SK-N-SH (cell line): Measurements from ENCODE around the gene MGAT4B. TPM values are rescaled to one million over a fixed set of nuclear protein-coding genes. Genes with fewer than 3 reads are reported as not detected.
A peak's percentile ranks its signal among the peaks of the same experiment; 100 is the strongest.
"Not testable (repeated sequence)": the region's sequence is repeated elsewhere in the genome, so short reads cannot be mapped to it uniquely, and the experiment has no call there.

Experiments
- CTCF ChIA-PET: fragments of 300-600, 350-600 bp; formaldehyde crosslinking; extraction: SDS; loops from one replicate; lab custom pipeline; 2021; lab: Yijun Ruan, JAX
- POLR2A ChIA-PET: fragments of 350-600 bp; sonication (Branson Sonifier 250); formaldehyde crosslinking; extraction: SDS; loops from one replicate; lab custom pipeline; 2020; ENCODE audit warnings: antibody characterized with exemption, inconsistent platforms; lab: Yijun Ruan, JAX
- DNase-seq: peaks from one replicate; pipeline ENCODE4 v3.0.0; 2012
- H2AFZ ChIP-seq: fragments of 200-600 bp; sonication (generic); 2 replicates; pipeline ENCODE4 v1.8.1; 2016; ENCODE audit warnings: antibody characterized with exemption, mild to moderate bottlenecking, low read depth
- H3F3A ChIP-seq: fragments of 200-600 bp; sonication (generic); replicated peaks from 2 replicates; pipeline ENCODE3; 2016; ENCODE audit warnings: antibody characterized with exemption, mild to moderate bottlenecking; ENCODE audit not compliant: insufficient read depth
- H3K27ac ChIP-seq, 2 experiments: fragments of 200-500 bp in 1 of 2; fragments of 200-600 bp in 1 of 2; sonication (Bioruptor generic) in 1 of 2; sonication (generic), shearing (Covaris generic) in 1 of 2; 2 replicates each; pipeline versions ENCODE4 v1.5.1 to v1.6.1; 2014 to 2016; ENCODE audit warnings: low read depth in 2 of 2, inconsistent platforms in 1 of 2, low read length in 1 of 2, mild to moderate bottlenecking in 1 of 2, mixed read lengths in 1 of 2
- H3K27me3 ChIP-seq: fragments of 200-600 bp; sonication (generic), shearing (Covaris generic); 2 replicates; pipeline ENCODE4 v1.6.1; 2016; ENCODE audit warnings: mixed run types; ENCODE audit not compliant: insufficient read depth
- H3K36me3 ChIP-seq, 2 experiments: fragments of 200-500 bp in 1 of 2; fragments of 200-600 bp in 1 of 2; sonication (Bioruptor generic) in 1 of 2; sonication (generic) in 1 of 2; replicated peaks in 1 of 2; 2 replicates each; pipeline versions ENCODE3 to v1.5.1; 2014 to 2016; ENCODE audit warnings: low read length in 1 of 2, mild to moderate bottlenecking in 1 of 2; ENCODE audit not compliant: insufficient read depth in 2 of 2, control insufficient read depth in 1 of 2
- H3K4me1 ChIP-seq, 2 experiments: fragments of 200-500 bp in 1 of 2; fragments of 200-600 bp in 1 of 2; sonication (Bioruptor generic) in 1 of 2; sonication (generic), shearing (Covaris generic) in 1 of 2; 2 replicates each; pipeline versions ENCODE4 v1.5.1 to v1.6.1; 2014 to 2016; ENCODE audit warnings: low read depth in 1 of 2, low read length in 1 of 2, mixed run types in 1 of 2; ENCODE audit not compliant: insufficient read depth in 2 of 2, control insufficient read depth in 1 of 2
- H3K4me2 ChIP-seq: fragments of 200-600 bp; sonication (generic), shearing (Covaris generic); 2 replicates; pipeline ENCODE4 v1.6.1; 2017; ENCODE audit warnings: mixed run types
- H3K4me3 ChIP-seq, 2 experiments: fragments of 200-500 bp in 1 of 2; fragments of 200-600 bp in 1 of 2; sonication (Bioruptor generic) in 1 of 2; sonication (generic), shearing (Covaris generic) in 1 of 2; 2 replicates each; pipeline versions ENCODE4 v1.5.1 to v1.8.1; 2014 to 2016; ENCODE audit warnings: low read depth in 2 of 2, inconsistent platforms in 1 of 2, low read length in 1 of 2, mild to moderate bottlenecking in 1 of 2, mixed read lengths in 1 of 2, moderate library complexity in 1 of 2
- H3K79me2 ChIP-seq: fragments of 200-600 bp; sonication (generic); 2 replicates; pipeline ENCODE4 v1.8.1; 2017; ENCODE audit warnings: mild to moderate bottlenecking; ENCODE audit not compliant: insufficient read depth
- H3K9ac ChIP-seq: fragments of 200-600 bp; sonication (generic); 2 replicates; pipeline ENCODE4 v1.6.1; 2017; ENCODE audit warnings: mixed run types
- H3K9me2 ChIP-seq: fragments of 200-600 bp; sonication (generic); 2 replicates; pipeline ENCODE4 v1.6.1; 2017; ENCODE audit warnings: mixed run types
- H3K9me3 ChIP-seq: fragments of 200-600 bp; sonication (generic); 2 replicates; pipeline ENCODE4 v1.6.1; 2017; ENCODE audit warnings: mixed run types, mild to moderate bottlenecking, moderate library complexity
- H4K20me1 ChIP-seq: fragments of 200-600 bp; sonication (generic); 2 replicates; pipeline ENCODE4 v1.6.1; 2017; ENCODE audit warnings: mild to moderate bottlenecking, mixed run types; ENCODE audit not compliant: insufficient read depth
- CHD2 ChIP-seq: fragments of 150-350 bp; IDR thresholded peaks from 2 replicates; pipeline ENCODE4 v1.6.1; 2018; ENCODE audit warnings: low read length; ENCODE audit not compliant: partially characterized antibody
- POLR2AphosphoS5 ChIP-seq: IDR thresholded peaks from 2 replicates; pipeline ENCODE4 v1.6.1; 2012; ENCODE audit warnings: low read depth, low read length
- RAD21 ChIP-seq: IDR thresholded peaks from 2 replicates; pipeline ENCODE4 v1.6.1; 2012; ENCODE audit warnings: mild to moderate bottlenecking, low read length
- RXRA ChIP-seq: IDR thresholded peaks from 2 replicates; pipeline ENCODE4 v1.4.0; 2012; ENCODE audit warnings: low read depth, mild to moderate bottlenecking, borderline replicate concordance
- SIN3A ChIP-seq: IDR thresholded peaks from 2 replicates; pipeline ENCODE4 v1.6.1; 2012; ENCODE audit warnings: low read depth, mild to moderate bottlenecking, low read length, moderate library complexity, borderline replicate concordance
- SMC3 ChIP-seq: IDR thresholded peaks from 2 replicates; pipeline ENCODE4 v1.6.1; 2012; ENCODE audit warnings: low read depth, low read length, improper control_type of control experiment
- TAF1 ChIP-seq: IDR thresholded peaks from 2 replicates; pipeline ENCODE4 v1.6.1; 2012; ENCODE audit warnings: low read depth, mild to moderate bottlenecking, low read length, moderate library complexity, borderline replicate concordance
- TEAD4 ChIP-seq: IDR thresholded peaks from 2 replicates; pipeline ENCODE4 v1.4.0; 2012; ENCODE audit warnings: mild to moderate bottlenecking, borderline replicate concordance; ENCODE audit not compliant: insufficient read depth
- WGBS: methylation state at CpG from one replicate; pipeline ENCODE4 v1.1.6; 2017; ENCODE audit warnings: low lambda C conversion rate; 5-methylcytosine and 5-hydroxymethylcytosine counted together
- polyA plus RNA-seq, 3 experiments: library from polyadenylated mRNA; depleted of rRNA; stranded (reverse); fragments of >200 nt; gene quantifications; 2 replicates each; pipeline ENCODE4 v1.2.3, GENCODE V29; 2012
- TF ChIP-seq, protein P1 (sequence below): fragments of 200-600 bp; sonication (generic); IDR thresholded peaks from 2 replicates; pipeline ENCODE4 v1.6.1; 2017; ENCODE audit warnings: antibody characterized with exemption, mild to moderate bottlenecking, moderate library complexity
- TF ChIP-seq, protein P2 (sequence below): fragments of 150-350 bp; IDR thresholded peaks from 2 replicates; pipeline ENCODE4 v1.6.1; 2016; ENCODE audit warnings: mild to moderate bottlenecking, low read depth, low read length

Gene MGAT4B
- polyA plus RNA-seq, 1 of the 3 experiments (the other 2 are of a cell fraction), result 190 TPM

DNA sequence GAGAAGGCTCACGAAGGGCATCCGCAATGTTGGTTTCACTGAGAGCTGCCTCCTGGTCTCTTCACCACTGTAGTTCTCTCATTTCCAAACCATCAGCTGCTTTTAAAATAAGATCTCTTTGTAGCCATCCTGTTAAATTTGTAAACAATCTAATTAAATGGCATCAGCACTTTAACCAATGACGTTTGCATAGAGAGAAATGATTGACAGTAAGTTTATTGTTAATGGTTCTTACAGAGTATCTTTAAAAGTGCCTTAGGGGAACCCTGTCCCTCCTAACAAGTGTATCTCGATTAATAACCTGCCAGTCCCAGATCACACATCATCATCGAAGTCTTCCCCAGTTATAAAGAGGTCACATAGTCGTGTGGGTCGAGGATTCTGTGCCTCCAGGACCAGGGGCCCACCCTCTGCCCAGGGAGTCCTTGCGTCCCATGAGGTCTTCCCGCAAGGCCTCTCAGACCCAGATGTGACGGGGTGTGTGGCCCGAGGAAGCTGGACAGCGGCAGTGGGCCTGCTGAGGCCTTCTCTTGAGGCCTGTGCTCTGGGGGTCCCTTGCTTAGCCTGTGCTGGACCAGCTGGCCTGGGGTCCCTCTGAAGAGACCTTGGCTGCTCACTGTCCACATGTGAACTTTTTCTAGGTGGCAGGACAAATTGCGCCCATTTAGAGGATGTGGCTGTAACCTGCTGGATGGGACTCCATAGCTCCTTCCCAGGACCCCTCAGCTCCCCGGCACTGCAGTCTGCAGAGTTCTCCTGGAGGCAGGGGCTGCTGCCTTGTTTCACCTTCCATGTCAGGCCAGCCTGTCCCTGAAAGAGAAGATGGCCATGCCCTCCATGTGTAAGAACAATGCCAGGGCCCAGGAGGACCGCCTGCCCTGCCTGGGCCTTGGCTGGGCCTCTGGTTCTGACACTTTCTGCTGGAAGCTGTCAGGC is 30.7 kb upstream of the MGAT4B start (continued):
- TF ChIP-seq, protein P1, sequence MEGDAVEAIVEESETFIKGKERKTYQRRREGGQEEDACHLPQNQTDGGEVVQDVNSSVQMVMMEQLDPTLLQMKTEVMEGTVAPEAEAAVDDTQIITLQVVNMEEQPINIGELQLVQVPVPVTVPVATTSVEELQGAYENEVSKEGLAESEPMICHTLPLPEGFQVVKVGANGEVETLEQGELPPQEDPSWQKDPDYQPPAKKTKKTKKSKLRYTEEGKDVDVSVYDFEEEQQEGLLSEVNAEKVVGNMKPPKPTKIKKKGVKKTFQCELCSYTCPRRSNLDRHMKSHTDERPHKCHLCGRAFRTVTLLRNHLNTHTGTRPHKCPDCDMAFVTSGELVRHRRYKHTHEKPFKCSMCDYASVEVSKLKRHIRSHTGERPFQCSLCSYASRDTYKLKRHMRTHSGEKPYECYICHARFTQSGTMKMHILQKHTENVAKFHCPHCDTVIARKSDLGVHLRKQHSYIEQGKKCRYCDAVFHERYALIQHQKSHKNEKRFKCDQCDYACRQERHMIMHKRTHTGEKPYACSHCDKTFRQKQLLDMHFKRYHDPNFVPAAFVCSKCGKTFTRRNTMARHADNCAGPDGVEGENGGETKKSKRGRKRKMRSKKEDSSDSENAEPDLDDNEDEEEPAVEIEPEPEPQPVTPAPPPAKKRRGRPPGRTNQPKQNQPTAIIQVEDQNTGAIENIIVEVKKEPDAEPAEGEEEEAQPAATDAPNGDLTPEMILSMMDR, result no peak
- TF ChIP-seq, protein P2, sequence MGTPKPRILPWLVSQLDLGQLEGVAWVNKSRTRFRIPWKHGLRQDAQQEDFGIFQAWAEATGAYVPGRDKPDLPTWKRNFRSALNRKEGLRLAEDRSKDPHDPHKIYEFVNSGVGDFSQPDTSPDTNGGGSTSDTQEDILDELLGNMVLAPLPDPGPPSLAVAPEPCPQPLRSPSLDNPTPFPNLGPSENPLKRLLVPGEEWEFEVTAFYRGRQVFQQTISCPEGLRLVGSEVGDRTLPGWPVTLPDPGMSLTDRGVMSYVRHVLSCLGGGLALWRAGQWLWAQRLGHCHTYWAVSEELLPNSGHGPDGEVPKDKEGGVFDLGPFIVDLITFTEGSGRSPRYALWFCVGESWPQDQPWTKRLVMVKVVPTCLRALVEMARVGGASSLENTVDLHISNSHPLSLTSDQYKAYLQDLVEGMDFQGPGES, result no peak
- TF ChIP-seq RAD21 (no peak), TAF1 (no peak), SIN3A (no peak), RXRA (no peak), TEAD4 (no peak), CHD2 (no peak)

DNA sequence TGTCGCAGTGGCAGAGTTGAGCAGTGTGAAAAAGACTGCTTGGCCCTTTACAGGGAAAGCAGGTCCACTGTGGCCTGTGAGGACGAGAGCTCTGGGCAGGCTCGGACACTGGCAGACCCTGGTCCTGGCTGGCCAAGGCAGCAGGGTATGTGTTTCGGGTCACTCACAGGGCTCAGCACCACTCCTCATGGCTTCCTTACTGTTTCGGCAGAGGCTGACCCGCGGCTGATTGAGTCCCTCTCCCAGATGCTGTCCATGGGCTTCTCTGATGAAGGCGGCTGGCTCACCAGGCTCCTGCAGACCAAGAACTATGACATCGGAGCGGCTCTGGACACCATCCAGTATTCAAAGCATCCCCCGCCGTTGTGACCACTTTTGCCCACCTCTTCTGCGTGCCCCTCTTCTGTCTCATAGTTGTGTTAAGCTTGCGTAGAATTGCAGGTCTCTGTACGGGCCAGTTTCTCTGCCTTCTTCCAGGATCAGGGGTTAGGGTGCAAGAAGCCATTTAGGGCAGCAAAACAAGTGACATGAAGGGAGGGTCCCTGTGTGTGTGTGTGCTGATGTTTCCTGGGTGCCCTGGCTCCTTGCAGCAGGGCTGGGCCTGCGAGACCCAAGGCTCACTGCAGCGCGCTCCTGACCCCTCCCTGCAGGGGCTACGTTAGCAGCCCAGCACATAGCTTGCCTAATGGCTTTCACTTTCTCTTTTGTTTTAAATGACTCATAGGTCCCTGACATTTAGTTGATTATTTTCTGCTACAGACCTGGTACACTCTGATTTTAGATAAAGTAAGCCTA is 29.8 kb upstream of the MGAT4B start:
- CTCF ChIA-PET, result interaction anchor here (0.7 kb wide), 1 partner anchor 10 kb away, joined by 3 read pairs; no protein-coding TSS in a partner anchor

DNA sequence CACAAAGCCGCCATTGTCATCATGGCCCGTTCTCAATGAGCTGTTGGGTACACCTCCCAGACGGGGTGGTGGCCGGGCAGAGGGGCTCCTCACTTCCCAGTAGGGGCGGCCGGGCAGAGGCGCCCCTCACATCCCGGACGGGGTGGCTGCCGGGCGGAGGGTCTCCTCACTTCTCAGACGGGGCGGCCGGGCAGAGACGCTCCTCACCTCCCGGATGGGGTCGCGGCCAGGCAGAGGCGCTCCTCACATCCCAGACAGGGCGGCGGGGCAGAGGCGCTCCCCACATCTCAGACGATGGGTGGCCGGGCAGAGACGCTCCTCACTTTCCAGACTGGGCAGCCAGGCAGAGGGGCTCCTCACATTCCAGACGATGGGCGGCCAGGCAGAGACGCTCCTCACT is 28.2 kb upstream of the MGAT4B start:
- H4K20me1 ChIP-seq, result peaks cover 43% of the 10 kb centered on the region
- CTCF ChIA-PET, result not testable (repeated sequence)

More for the DNA sequence above, 29.8 kb upstream of the MGAT4B start:
- TF ChIP-seq SMC3 (no peak), POLR2AphosphoS5 (0 out of 2 replicates have a peak, but pooled peaks have one; percentile 15)
- Histone ChIP-seq H3K27me3 (no peaks in the 10 kb centered on the region), H3K4me3 (no peak overlapping the region), H3K4me2 (no peak overlapping the region), H4K20me1 (peaks cover 31% of the 10 kb centered on the region), H2AFZ (no peak overlapping the region), H3K9me3 (no peaks in the 10 kb centered on the region), H3K27ac (peak overlapping the region in 1 of 2 experiments; percentile 39; a peak in 2 of 4 replicates), H3K9me2 (no peaks in the 10 kb centered on the region), H3F3A (peaks cover 44% of the 10 kb centered on the region), H3K79me2 (peaks cover 4% of the 10 kb centered on the region; the same call in 1 of the 2 replicates), H3K4me1 (no peaks in the 10 kb centered on the region; a peak in 1 of 4 replicates), H3K36me3 (peaks cover 44 to 45% of the 10 kb centered on the region in 2 experiments), H3K9ac (no peak overlapping the region)
- POLR2A ChIA-PET, result interaction anchor here (1.9 kb wide), 1 partner anchor 11 kb away, joined by 7 read pairs; no protein-coding TSS in a partner anchor
- WGBS, result 92% methylated on average over 14 of the region's 19 CpGs
- DNase-seq, result no peak

More for the DNA sequence above, 28.2 kb upstream of the MGAT4B start:
- H3K27ac ChIP-seq, H3K9me2 ChIP-seq, H3K9me3 ChIP-seq, H3K9ac ChIP-seq, H3K79me2 ChIP-seq, H3K27me3 ChIP-seq, H3K4me1 ChIP-seq, H3K4me3 ChIP-seq, DNase-seq, POLR2A ChIA-PET, H2AFZ ChIP-seq, H3K4me2 ChIP-seq: not testable (repeated sequence)
- Histone ChIP-seq H3K36me3 (peaks cover 54 to 60% of the 10 kb centered on the region in 2 experiments), H3F3A (peaks cover 50% of the 10 kb centered on the region)
- WGBS, result 60% methylated on average over 4 of the region's 28 CpGs
